Putamen (tissue), 1 donor: ENCODE measurements around the gene TMEM237.

Experiments used
- DNase-seq: peaks from one replicate; pipeline ENCODE4 v3.0.0-alpha.2; 2016; ENCODE audit warnings: low spot score

The TMEM237 gene

GRCh38 chr2:201642086-201642578 is 1.2 kb downstream of the TMEM237 start:
- no peak for DNase-seq

DNA sequence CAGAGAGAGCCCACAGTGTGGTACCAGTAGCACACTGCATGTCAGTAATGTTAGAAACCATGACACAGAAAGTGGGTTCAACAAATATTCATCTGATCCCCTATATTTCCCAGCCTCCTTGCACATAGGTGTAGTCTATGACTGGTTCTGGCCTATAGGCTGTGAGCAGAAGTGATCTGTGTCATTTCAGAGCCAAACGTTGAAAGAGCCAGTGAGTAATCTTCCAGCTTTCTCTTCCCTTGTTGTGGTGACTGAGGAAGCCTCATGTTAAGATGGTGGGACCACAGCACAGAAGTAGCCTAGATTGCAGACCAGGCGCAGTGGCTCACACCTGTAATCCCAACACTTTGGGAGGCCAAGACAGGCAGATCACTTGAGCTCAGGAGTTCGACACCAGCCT is 4.1 kb downstream of the TMEM237 start:
- no peak for DNase-seq

GRCh38 chr2:201638326-201638725 is 5.0 kb downstream of the TMEM237 start:
- no peak for DNase-seq

DNA sequence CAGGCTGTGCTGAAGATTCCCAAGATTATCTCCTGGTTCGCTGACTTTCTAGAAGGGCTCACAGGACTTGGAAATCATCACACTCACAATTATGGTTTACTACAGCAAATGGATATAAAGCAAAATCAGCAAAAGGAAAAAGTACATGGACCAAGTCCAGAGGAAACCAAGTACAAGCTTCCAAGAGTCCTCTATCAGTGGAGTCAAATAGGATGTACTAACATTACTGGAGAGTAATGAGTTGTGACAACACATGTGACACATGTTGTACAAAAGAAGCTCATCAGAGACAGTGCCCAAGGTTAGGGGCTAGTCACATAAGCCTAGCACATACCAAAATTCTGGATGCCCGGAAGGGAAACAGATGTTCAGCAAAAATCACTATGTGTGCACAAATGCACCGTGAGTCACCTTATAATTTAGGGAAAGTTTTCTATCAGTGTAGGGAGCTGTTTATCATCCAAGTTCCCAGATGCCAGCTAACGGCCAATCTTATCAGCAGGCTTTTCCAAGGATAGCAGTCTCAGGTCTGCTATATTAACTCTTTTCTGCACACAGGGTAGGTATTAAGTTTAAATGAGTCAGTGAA is 9.5 kb downstream of the TMEM237 start:
- no peak for DNase-seq

GRCh38 chr2:201631041-201631440 is 12.3 kb downstream of the TMEM237 start:
- DNase-seq = no peak

DNA sequence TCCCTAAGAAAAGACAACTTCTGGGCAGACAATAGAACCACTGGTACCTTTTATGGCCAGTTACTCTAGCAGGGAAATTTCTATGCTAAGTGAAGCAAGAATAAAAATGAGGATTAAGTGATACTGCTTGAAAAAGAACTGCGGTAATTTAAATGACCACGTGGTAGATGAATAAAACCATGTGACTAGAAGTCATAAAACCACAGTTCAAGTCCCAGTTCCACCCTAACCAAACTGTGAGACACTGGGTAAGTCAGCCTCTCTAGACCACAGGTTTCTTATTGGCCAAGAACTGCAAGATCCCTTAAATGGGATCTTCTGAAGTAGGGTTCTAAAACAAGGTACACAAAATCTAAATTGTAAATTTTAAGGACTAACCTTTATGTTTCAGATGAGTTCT is 12.7 kb downstream of the TMEM237 start:
- no peak for DNase-seq

DNA sequence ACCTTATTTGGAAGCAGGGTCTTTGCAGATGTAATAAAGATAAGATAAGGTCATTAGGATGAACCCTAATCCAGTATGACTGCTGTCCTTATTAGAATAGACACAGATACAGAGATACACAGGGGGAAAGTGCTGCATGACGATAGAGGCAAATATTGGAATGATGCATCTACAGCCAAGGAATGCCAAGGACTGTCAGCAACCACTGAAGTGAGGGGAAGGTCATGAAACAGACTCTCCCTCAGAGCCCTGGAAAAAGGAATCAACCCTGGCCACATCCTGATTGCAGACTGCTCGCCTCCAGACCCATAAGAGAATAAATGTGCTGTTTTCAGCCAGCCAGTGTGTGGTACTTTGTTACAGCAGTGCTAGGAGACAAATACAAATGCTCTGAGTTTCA is 14.8 kb downstream of the TMEM237 start:
- no peak for DNase-seq

- DNase-seq = no peak
Measured at GRCh38 chr2:201622306-201622970, 20.9 kb downstream of the TMEM237 start.

GRCh38 chr2:201621293-201621999 is 21.9 kb downstream of the TMEM237 start:
- DNase-seq = no peak

DNA sequence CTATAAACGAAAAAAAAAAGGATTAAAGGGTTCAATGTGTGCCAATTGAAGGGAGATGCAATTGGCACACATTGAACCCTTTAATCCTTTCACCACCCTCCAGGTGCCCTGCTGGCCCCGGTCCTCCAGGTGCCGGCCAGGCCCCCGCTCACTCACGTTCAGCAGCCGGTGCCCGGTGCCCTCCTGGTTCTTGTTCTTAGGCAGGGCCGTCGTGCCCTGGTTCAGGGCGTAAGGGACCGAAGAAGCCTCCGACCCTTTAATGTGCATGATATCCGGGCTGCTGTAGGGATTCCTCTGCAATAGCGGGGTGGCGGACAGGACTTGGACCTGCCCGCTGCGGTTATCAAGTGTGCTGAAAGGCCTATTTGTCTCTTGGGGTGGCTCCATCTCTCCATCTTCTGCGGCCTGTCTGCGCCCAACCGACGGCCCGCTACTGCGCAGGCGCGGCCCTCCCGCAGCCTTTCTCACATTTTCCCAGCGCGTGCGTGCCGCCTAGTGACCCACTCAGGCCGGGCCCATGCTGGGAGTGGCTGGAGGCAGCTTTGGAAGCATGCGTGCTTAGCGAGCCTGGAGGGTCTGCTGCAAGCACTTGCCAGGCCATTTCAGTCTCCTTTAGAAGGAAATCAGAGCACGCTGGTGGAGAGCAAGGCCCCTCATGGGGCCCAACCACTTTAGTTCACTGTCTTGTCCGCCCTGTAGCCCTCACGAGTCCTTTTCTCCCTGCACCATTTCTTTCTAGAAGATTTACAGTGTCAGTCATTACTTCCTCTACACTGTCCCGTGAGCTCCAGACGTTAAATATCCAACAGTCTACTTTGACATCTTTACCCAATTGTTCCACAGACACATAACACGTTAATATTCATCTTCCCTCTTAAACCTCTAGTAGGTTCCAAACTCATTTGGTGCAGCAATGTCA is 24.3 kb downstream of the TMEM237 start:
- DNase-seq = peak; percentile 40

- no peak for DNase-seq
Measured at GRCh38 chr2:201608021-201608420, 35.3 kb downstream of the TMEM237 start.

DNA sequence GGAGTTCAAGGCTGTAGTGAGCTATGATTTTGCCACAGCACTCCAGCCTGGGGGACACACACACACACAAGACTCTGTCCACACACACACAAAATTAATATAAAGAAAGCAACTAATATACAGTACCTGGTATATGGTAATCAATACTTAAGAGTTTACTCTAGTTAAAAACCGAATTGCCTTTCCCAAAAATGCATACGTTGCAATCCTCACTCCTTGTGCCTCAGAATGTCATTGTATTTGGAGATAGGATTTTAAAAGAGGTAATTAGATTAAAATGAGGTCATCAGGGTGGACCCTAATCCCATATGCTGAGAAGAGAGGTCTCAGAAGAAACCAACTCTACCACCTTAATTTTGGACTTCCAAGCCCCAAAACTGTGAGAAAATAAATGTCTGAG is 35.7 kb downstream of the TMEM237 start:
- DNase-seq = no peak

GRCh38 chr2:201600906-201601305 is 42.4 kb downstream of the TMEM237 start:
- DNase-seq = no peak

GRCh38 chr2:201597397-201597796 is 45.9 kb downstream of the TMEM237 start:
- DNase-seq = no peak

DNA sequence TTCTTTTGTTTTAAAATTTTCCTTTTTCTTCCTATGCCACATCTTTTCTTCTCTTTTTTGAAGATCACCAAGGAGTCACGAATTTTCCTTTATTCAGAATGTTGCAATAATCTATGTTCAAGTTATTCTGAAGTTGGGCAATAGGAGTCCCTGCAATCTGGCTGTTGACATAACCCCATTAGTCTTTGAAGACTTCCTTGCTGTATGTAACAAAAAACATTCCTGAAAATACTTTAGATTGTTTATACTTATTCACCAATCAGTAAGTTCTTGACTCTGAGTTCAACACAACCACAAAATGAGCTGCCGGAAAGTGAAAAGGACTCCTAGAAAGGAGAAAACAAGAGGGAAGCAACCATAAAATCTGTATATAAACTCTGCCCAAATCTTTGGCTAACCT is 62.8 kb downstream of the TMEM237 start:
- no peak for DNase-seq

- no peak for DNase-seq
Measured at GRCh38 chr2:201579536-201579935, 63.8 kb downstream of the TMEM237 start.

DNA sequence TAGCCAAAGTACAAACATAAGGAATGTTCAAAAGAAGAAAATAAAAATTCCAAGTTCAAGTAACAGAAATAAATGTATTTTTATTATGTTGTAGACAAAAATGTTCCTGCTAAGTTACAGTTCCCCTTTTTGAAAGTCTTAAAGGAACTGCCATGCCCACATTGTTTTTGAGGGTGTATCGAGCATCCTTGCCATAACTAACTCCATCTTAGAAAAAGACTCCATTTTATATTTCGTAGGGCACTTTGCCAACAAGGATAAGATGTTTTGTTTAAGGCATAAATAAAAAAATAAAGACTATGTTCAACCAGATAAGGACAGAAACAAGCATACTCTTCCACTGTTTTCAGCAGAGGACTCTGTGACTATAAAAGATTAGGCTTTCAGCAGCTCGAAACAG is 67.3 kb downstream of the TMEM237 start:
- no peak for DNase-seq

DNA sequence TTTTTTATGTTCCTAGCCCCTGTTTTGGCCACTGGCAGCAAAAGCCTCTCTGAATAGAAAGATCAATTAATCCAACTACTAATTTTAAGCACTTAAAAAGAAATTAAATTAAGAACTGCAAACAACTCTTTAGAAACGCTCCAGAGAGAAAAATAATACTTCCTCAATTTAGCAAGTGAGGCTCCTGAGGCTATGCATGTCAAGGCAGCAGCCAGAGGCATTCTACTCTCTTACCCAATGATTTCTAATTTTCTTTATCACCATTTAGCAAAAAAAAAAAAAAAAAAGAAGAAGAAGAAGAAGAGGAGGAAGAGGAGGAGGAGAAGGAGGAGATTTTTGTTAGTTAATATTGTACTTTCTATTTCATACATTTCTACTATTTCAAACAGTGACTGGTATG is 68.5 kb downstream of the TMEM237 start:
- DNase-seq = no peak

DNA sequence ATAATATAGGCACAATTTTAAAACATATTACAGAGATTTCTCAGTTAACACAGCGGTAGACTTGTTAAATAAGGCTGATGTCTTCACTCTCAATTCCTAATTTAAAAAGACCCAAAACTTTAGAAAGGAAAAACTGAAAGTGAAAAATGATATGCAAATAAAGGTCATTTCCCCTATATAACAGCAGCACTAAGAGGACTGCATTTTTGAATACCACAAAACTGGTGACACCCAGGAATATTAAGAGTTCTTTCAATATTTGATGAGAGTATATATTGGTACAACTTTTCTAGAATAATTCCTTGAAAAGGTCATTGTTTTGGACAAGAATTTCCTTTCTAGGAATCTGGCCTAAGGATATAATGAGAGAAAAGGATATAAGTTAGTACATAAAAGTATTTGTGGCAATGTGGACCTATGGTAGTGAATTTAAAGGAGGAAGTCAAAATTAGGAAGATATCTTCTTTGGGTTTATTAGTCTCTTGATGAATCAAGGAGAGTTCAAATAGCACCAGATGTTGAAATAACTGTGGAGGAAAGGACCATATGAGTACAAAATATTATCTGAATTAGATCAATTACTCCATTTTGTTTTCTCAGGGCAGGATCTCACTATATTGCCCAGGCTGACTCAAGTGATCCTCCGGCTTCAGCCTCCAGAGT is 70.3 kb downstream of the TMEM237 start:
- DNase-seq = no peak
